IPS-20b (cell line): ENCODE data around the gene CTDP1.

Experiments used
- H3K27ac ChIP-seq: one replicate; pipeline ENCODE4 v1.5.1; 2013; ENCODE audit warnings: low read length
- H3K27me3 ChIP-seq: 2 replicates; pipeline ENCODE4 v1.6.1; 2013; ENCODE audit warnings: mild to moderate bottlenecking, low read length, inconsistent platforms; ENCODE audit not compliant: insufficient read depth
- H3K36me3 ChIP-seq: 2 replicates; pipeline ENCODE4 v1.6.1; 2013; ENCODE audit warnings: low read depth, mild to moderate bottlenecking, inconsistent platforms, low read length, moderate library complexity; ENCODE audit not compliant: insufficient read depth
- H3K4me1 ChIP-seq: 2 replicates; pipeline ENCODE4 v1.6.1; 2013; ENCODE audit warnings: mild to moderate bottlenecking, control low read depth, inconsistent platforms, low read length, moderate library complexity; ENCODE audit not compliant: insufficient read depth
- H3K4me3 ChIP-seq: 2 replicates; pipeline ENCODE4 v1.5.1; 2013; ENCODE audit warnings: mild to moderate bottlenecking, low read length, inconsistent platforms
- H3K9ac ChIP-seq: 2 replicates; pipeline ENCODE4 v1.6.1; 2013; ENCODE audit warnings: low read depth, mild to moderate bottlenecking, inconsistent platforms, low read length, moderate library complexity
- H3K9me3 ChIP-seq: 2 replicates; pipeline ENCODE4 v1.6.1; 2013; ENCODE audit warnings: mild to moderate bottlenecking, low read depth, low read length, inconsistent platforms; ENCODE audit not compliant: insufficient read depth

The CTDP1 gene

DNA sequence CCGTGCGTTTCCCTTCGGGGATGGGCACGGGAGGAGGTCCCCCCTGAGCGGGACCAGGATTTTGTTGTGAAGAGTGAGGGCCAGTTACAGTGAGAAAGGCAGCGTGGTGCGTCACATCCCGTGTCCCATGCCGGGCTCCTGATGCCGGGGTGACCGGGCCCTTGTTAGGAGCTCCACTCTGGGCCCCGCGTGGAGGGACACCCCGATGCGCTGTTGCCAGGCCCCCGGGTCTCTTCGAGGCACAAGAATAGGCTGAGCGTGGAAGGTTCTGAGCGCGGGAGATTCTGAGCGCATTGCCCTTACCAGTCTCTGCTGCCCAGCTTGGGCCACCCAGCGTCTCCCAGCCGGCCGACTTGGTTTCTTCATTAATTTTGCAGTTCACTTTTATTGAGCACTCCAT, 17.6 kb downstream of the CTDP1 start:
- Histone ChIP-seq H3K9me3 (no peaks in the 10 kb centered on the region), H3K27me3 (no peaks in the 10 kb centered on the region), H3K4me3 (no peak overlapping the region), H3K27ac (no peak overlapping the region), H3K9ac (no peak overlapping the region), H3K36me3 (peaks cover 53% of the 10 kb centered on the region), H3K4me1 (no peaks in the 10 kb centered on the region; the same call in 1 of the 2 replicates)

DNA sequence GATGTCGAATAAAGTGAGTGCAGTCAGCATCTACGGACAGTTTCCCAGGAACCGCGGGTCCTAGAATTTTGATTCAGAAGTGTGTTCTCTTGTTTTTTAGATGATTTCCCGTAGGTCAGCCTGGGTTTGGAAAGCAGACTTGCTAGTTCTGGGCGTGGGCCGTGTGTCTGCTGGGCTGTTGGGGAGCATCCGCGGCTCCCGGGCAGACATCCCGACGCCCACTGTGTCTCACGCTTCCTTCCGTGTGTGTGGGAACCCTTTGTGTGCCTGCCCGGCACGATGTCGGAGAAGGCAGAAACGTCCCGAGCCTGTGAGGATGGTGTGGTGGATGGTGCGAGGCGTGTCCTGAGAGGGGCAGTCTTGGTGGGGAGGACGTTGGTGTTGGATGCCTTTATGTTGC, 18.4 kb downstream of the CTDP1 start:
- no peaks in the 10 kb centered on the region for H3K9me3 ChIP-seq
- H3K27me3 ChIP-seq, result no peaks in the 10 kb centered on the region
- no peaks in the 10 kb centered on the region; the same call in 1 of the 2 replicates for H3K4me1 ChIP-seq
- H3K9ac ChIP-seq, result no peak overlapping the region
- no peak overlapping the region for H3K4me3 ChIP-seq
- H3K27ac ChIP-seq, result no peak overlapping the region
- peaks cover 53% of the 10 kb centered on the region for H3K36me3 ChIP-seq

DNA sequence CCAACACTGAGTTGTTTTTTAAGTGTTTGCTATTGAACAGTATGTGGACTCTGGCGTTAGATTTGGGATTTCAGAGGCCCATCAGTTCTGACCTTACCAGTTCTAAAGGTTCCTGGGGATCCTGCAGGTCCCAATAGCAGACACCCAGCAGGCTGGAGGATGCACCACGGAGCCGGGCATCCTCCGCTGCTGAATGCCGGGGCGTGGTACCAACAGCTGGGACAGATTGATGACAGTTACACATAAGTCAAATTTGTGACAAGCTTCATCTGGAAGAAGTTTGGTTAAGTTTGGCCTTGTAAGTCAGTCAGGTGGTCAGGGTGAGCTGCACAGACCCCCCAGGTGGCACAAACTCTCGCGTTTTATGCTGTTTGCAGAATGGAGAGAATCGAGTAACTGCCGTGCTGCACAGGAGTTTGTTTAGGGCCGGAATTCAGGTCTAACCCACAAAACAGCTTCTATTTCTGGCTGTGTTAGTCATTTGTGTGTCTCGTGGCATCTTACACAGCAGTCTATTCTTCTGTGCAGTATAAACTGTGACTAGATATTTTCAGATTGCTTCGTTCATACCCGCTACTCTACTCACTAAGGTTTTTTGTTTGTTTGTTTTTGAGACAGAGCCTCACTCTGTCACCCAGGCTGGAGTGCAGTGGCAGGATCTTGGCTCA, 19.2 kb downstream of the CTDP1 start:
- Histone ChIP-seq H3K9me3 (no peaks in the 10 kb centered on the region), H3K4me3 (no peak overlapping the region), H3K4me1 (no peaks in the 10 kb centered on the region), H3K27ac (no peak overlapping the region), H3K27me3 (no peaks in the 10 kb centered on the region), H3K36me3 (peaks cover 54% of the 10 kb centered on the region), H3K9ac (no peak overlapping the region)

DNA sequence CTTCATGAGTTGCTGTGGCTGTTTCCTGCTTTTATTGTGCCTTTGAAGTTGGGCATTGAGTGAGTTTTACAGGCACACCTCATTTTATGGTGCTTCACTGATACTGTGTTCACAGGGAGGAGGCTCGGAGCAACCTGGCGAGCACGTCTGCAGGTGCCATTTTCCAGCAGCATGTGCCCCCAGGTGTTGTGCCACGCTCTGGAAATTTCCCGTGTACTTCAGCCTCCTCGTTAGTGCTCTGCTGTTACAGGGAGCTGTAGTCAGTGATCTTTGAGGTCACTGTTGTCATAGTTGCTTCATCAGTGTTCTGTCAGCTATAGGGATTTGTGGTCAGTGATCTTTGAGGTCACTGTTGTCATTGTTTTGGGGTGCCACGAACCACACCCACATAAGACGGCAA, 20.1 kb downstream of the CTDP1 start:
- Histone ChIP-seq H3K27ac (no peak overlapping the region), H3K9me3 (no peaks in the 10 kb centered on the region), H3K27me3 (no peaks in the 10 kb centered on the region), H3K9ac (no peak overlapping the region), H3K36me3 (peaks cover 60% of the 10 kb centered on the region), H3K4me1 (no peaks in the 10 kb centered on the region), H3K4me3 (no peak overlapping the region)

DNA sequence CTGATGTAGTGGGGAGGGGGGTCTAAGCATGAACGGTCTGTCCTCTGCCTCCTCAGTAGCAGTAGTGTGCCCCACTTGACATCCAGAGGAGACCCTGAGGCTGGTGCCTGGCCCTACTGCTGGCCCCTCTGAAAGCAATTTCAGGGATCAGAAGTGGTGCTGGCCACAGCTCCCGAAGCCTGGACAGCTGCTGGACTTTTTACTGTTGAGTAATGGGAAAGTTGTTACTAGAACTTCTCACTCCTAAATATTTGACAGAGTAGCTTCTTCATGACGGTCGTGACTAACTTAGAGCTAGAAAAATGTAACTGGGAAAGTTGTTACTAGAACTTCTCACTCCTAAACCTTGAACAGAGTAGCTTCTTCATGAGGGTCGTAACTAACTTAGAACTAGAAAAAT, 23.3 kb downstream of the CTDP1 start:
- Histone ChIP-seq H3K9ac (no peak overlapping the region), H3K27me3 (no peaks in the 10 kb centered on the region), H3K27ac (no peak overlapping the region), H3K4me1 (no peaks in the 10 kb centered on the region), H3K9me3 (no peaks in the 10 kb centered on the region), H3K36me3 (peaks cover 71% of the 10 kb centered on the region), H3K4me3 (no peak overlapping the region)

DNA sequence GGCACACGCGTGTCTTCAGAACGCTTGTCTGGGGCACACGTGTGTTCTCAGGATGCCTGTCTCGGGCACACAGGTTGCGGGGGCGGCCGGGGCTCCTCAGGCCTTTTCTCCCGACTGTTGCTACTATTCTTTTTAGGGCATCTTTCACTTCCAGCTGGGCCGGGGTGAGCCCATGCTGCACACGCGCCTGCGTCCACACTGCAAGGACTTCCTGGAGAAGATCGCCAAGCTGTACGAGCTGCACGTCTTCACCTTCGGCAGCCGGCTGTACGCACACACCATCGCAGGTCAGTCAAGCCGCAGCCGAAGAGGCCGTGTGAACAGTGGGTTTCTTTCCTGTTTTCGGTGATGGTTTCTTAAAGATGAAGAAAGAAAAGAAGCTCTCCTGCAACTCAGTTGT, 25.0 kb downstream of the CTDP1 start:
- Histone ChIP-seq H3K9ac (no peak overlapping the region), H3K4me3 (no peak overlapping the region), H3K36me3 (peaks cover 70% of the 10 kb centered on the region)

DNA sequence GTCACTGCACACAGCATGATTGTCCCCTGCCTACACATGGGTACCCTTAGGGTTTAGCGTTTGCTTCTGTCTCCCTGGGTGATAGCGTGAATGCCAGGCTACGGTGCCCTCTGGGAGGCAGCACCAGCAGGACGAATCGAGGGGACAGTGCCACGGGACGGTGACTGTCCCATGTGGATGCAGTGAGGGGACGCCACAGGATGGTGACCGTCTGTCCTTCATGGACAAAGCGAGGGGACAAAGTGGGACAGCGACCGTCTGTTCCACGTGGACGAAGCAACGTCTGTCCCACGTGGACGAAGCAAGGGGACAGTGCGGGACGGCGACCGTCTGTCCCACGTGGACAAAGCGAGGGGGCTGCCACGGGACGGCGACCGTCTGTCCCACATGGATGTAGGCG, 25.7 kb downstream of the CTDP1 start:
- Histone ChIP-seq H3K9me3 (no peaks in the 10 kb centered on the region), H3K27ac (no peak overlapping the region), H3K36me3 (peaks cover 71% of the 10 kb centered on the region), H3K9ac (no peak overlapping the region), H3K4me3 (no peak overlapping the region), H3K27me3 (no peaks in the 10 kb centered on the region), H3K4me1 (no peaks in the 10 kb centered on the region)

More for the DNA sequence above, 25.0 kb downstream of the CTDP1 start:
- no peaks in the 10 kb centered on the region for H3K4me1 ChIP-seq
- H3K27ac ChIP-seq, result no peak overlapping the region
- H3K9me3 ChIP-seq, result no peaks in the 10 kb centered on the region
- H3K27me3 ChIP-seq, result no peaks in the 10 kb centered on the region

DNA sequence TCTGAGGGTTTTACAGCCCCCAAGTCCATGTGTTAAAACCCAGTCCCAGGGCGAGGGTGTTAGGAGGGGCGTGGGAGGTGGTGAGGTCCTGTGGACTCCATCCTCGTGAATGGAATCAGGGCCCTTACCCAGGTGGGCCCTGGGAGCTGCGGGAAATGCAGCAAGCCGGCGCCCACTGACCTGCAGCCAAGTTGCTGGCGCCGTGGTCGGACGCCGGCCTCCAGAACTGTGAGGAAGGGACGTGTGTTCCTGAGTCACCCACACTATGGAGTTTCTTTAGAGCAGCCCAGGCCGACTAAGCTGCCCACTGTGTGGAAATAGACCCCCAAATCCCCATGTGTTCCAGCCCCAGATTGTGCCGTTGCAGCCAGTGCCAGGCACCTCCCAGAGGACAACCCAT, 26.4 kb downstream of the CTDP1 start:
- H3K4me1 ChIP-seq, result no peaks in the 10 kb centered on the region
- no peaks in the 10 kb centered on the region for H3K9me3 ChIP-seq
- no peak overlapping the region for H3K27ac ChIP-seq
- H3K9ac ChIP-seq, result no peak overlapping the region
- H3K27me3 ChIP-seq, result no peaks in the 10 kb centered on the region
- H3K4me3 ChIP-seq, result no peak overlapping the region
- H3K36me3 ChIP-seq, result peaks cover 71% of the 10 kb centered on the region

DNA sequence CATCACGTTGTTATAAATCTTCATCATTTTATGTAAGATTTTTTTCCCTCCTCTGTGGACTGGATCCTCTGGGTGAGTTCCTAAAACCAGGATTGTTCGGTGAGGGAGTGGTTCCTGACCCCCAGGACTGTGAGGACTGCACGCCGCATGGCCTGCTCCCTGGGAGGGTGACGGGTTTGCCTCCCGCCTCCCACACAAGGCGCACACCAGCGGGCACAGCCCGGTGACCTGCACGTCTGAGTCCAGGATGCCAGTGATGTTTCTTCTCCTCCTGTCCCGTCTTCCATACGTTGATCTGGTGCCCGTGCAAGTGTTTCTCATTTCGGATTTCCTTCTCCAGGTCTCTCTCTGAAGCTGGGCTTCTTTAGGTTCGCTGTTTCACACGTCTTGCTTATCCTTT, 27.1 kb downstream of the CTDP1 start:
- Histone ChIP-seq H3K9me3 (no peaks in the 10 kb centered on the region), H3K4me3 (no peak overlapping the region), H3K27ac (no peak overlapping the region), H3K4me1 (no peaks in the 10 kb centered on the region), H3K9ac (no peak overlapping the region), H3K27me3 (no peaks in the 10 kb centered on the region), H3K36me3 (peaks cover 70% of the 10 kb centered on the region)

DNA sequence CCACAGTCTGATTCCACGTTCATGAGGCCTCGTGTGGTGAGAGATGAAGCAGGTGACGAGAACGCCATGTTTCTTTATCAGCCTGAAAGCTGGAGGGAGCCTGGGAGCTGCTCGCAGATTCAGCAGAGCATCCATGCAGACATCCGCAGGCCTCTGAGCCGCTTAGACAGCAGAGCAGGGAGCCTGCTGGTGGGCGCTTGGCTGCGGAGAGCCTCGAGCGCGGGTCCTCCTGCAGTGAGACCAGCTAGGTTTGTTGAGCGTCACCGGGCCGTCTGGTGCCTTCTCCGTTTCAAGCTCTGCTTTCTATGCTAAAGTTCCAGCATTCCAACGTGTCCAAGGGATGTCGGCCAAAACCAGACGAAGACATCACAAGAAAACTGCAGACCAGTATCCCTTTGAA, 27.6 kb downstream of the CTDP1 start:
- peaks cover 70% of the 10 kb centered on the region for H3K36me3 ChIP-seq
- H3K9ac ChIP-seq, result no peak overlapping the region
- H3K4me3 ChIP-seq, result no peak overlapping the region
- H3K9me3 ChIP-seq, result no peaks in the 10 kb centered on the region
- no peak overlapping the region for H3K27ac ChIP-seq
- H3K4me1 ChIP-seq, result no peaks in the 10 kb centered on the region
- no peaks in the 10 kb centered on the region for H3K27me3 ChIP-seq

DNA sequence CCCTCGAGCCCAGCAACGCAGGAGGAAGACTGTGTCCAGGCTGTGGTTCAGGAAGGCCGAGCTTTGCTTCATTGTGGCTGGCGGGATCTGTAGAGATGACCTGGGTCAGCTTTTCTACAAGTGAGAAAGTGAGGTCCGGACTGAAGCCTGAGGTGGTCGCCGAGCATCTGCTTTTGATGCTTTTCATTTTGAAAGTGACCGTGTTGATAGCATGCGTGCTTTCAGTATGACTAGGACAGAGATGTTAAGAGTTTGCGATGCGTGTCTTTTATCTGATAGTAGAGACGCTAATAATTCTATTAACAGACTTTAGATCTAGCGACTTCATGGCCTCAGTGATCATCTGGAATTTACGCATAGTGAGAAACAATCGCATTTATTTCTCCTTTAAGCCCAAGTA, 28.1 kb downstream of the CTDP1 start:
- H3K9ac ChIP-seq, result no peak overlapping the region
- no peaks in the 10 kb centered on the region for H3K27me3 ChIP-seq
- H3K27ac ChIP-seq, result no peak overlapping the region
- H3K4me1 ChIP-seq, result no peaks in the 10 kb centered on the region
- no peaks in the 10 kb centered on the region for H3K9me3 ChIP-seq
- peaks cover 74% of the 10 kb centered on the region for H3K36me3 ChIP-seq
- no peak overlapping the region for H3K4me3 ChIP-seq

DNA sequence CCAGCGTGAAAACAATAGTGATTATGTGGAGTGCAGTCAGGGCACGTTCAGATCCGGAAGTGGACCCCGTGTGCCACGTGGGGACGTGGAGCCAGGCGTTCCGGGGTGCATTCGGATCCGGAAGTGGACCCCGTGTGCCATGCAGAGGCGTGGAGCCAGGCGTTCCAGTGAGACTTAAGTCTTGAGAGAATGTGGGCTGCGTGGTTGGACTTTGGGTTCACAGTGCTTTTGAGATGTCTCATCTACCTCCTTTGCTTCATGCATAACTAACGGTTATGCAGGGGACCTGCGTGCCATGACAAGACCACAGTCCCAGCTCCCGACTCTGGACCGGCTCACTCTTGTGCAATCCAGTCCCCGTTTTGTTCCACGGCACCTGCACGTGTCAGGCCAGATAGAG, 28.8 kb downstream of the CTDP1 start:
- peaks cover 79% of the 10 kb centered on the region for H3K36me3 ChIP-seq
- no peak overlapping the region for H3K4me3 ChIP-seq
- H3K27me3 ChIP-seq, result no peaks in the 10 kb centered on the region
- no peaks in the 10 kb centered on the region for H3K9me3 ChIP-seq
- no peaks in the 10 kb centered on the region for H3K4me1 ChIP-seq
- no peak overlapping the region for H3K27ac ChIP-seq
- H3K9ac ChIP-seq, result no peak overlapping the region
